HG03064 (cell line): ENCODE results near the gene LUC7L.
"Not testable (repeated sequence)": the region's sequence is repeated elsewhere in the genome, so short reads cannot be mapped to it uniquely, and the experiment has no call there.

ENCODE experiments used
- ATAC-seq: cut with Tn5 transposase; IDR thresholded peaks from one replicate; pipeline ENCODE4 v1.9.1; 2021; ENCODE audit warnings: low read depth; ENCODE audit not compliant: unreplicated experiment

Gene LUC7L

DNA sequence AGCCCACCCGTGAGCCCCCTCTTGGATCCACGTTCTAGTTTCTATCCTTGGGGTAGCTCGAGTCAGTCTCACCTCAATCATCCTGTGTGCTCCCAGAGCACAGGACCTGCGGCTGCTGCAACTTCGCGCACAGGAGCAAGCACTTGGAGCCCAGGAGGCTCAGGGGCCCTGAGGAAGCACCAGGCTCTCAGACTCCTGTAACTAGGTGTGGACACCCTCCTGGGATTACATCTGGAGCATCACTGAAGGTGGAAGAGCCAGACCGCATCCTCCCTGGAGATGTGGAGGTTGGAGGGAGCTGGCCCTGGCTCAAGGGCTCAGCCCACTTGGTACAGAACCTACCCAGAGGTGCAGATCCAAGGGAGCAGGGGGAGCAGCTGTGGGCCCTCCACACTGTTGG, 46.2 kb downstream of the LUC7L start:
- ATAC-seq, result no peak

GRCh38 chr16:181565-182021, 47.7 kb downstream of the LUC7L start:
- no peak for ATAC-seq

DNA sequence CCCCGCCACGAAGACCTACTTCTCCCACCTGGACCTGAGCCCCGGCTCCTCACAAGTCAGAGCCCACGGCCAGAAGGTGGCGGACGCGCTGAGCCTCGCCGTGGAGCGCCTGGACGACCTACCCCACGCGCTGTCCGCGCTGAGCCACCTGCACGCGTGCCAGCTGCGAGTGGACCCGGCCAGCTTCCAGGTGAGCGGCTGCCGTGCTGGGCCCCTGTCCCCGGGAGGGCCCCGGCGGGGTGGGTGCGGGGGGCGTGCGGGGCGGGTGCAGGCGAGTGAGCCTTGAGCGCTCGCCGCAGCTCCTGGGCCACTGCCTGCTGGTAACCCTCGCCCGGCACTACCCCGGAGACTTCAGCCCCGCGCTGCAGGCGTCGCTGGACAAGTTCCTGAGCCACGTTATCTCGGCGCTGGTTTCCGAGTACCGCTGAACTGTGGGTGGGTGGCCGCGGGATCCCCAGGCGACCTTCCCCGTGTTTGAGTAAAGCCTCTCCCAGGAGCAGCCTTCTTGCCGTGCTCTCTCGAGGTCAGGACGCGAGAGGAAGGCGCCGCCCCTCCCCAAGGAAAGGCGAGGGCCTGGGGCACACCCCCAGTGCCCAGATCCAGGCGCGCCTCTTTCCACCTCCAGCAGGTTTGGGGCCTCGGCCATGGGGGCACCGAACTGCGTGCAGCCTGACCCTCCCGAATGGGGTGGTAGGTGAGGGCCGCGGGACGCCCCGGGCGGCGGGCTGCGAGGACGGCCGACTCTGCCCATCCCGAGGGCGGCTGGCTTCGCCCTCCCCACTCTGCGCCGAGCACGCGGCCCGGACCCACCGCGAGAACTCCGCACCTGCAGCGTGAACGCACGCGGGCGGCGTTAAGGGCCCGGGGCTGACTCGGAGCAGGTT, 48.3 kb downstream of the LUC7L start:
- ATAC-seq, result no peak

DNA sequence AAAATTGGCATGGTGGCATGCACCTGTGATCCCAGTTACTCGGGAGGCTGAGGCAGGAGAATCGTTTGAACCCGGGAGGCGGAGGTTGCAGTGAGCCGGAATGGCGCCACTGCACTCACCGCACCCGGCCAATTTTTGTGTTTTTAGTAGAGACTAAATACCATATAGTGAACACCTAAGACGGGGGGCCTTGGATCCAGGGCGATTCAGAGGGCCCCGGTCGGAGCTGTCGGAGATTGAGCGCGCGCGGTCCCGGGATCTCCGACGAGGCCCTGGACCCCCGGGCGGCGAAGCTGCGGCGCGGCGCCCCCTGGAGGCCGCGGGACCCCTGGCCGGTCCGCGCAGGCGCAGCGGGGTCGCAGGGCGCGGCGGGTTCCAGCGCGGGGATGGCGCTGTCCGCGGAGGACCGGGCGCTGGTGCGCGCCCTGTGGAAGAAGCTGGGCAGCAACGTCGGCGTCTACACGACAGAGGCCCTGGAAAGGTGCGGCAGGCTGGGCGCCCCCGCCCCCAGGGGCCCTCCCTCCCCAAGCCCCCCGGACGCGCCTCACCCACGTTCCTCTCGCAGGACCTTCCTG, 49.1 kb downstream of the LUC7L start, which contains the start of gene HBQ1:
Gene HBQ1 (plus strand): TSS at position 359 of the 575 bp plus-strand sequence. CDS start 28 bp downstream, at position 387.
- ATAC-seq, result no peak

DNA sequence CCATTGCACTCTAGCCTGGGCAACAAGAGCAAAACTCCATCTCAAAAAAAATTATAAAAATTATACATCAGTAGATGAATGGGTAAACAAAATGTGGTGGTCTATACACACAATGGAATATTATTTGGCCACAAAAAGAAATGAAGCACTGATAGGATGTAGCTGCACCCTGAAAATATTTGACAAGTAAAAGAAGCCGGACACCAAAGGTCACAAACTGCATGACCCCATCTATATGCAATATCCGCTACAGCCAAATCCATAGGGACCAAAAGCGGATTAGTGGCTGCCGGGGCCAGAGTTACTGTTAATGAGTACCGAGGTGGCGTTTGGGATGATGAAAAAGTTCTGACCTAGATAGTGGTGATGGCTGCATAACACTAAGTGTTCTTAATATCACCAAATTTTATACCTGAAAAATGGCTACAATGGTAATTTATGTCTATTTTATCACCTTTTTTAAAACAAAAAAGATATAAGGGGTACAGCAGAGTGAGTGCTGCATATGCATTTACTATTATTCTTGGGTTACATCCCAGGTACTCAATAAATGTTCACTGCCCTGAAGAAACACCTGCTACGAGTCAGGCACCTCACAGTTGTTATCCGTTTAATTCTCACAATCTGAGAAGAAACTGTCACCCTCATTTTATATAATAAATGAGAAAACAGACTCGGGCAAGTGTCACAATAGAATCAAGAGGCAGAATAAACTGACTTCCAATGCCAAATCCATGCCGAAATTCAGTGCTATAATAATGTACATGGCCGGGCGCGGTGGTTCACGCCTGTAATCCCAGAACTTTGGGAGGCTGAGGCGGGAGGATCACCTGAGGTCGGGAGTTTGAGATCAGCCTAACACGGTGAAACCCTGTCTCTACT, 49.8 kb downstream of the LUC7L start:
- ATAC-seq, result no peak

GRCh38 chr16:178668-179015, 50.6 kb downstream of the LUC7L start:
- ATAC-seq, result no peak

DNA sequence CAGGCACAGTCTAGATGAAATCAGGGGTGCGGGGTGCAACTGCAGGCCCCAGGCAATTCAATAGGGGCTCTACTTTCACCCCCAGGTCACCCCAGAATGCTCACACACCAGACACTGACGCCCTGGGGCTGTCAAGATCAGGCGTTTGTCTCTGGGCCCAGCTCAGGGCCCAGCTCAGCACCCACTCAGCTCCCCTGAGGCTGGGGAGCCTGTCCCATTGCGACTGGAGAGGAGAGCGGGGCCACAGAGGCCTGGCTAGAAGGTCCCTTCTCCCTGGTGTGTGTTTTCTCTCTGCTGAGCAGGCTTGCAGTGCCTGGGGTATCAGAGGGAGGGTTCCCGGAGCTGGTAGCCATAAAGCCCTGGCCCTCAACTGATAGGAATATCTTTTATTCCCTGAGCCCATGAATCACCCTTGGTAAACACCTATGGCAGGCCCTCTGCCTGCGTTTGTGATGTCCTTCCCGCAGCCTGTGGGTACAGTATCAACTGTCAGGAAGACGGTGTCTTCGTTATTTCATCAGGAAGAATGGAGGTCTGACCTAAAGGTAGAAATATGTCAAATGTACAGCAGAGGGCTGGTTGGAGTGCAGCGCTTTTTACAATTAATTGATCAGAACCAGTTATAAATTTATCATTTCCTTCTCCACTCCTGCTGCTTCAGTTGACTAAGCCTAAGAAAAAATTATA, 51.1 kb downstream of the LUC7L start:
- no peak for ATAC-seq

DNA sequence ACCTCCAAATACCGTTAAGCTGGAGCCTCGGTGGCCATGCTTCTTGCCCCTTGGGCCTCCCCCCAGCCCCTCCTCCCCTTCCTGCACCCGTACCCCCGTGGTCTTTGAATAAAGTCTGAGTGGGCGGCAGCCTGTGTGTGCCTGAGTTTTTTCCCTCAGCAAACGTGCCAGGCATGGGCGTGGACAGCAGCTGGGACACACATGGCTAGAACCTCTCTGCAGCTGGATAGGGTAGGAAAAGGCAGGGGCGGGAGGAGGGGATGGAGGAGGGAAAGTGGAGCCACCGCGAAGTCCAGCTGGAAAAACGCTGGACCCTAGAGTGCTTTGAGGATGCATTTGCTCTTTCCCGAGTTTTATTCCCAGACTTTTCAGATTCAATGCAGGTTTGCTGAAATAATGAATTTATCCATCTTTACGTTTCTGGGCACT, 51.8 kb downstream of the LUC7L start:
- ATAC-seq, result no peak

GRCh38 chr16:176477-177382, 52.5 kb downstream of the LUC7L start, which contains the start of gene HBA1:
TSS of gene HBA1 (plus strand) at chr16:176680. CDS start at chr16:176717, 37 bp downstream.
- ATAC-seq, result not testable (repeated sequence)

DNA sequence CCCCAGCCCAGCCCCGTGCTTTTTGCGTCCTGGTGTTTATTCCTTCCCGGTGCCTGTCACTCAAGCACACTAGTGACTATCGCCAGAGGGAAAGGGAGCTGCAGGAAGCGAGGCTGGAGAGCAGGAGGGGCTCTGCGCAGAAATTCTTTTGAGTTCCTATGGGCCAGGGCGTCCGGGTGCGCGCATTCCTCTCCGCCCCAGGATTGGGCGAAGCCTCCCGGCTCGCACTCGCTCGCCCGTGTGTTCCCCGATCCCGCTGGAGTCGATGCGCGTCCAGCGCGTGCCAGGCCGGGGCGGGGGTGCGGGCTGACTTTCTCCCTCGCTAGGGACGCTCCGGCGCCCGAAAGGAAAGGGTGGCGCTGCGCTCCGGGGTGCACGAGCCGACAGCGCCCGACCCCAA, 53.2 kb downstream of the LUC7L start:
- not testable (repeated sequence) for ATAC-seq

DNA sequence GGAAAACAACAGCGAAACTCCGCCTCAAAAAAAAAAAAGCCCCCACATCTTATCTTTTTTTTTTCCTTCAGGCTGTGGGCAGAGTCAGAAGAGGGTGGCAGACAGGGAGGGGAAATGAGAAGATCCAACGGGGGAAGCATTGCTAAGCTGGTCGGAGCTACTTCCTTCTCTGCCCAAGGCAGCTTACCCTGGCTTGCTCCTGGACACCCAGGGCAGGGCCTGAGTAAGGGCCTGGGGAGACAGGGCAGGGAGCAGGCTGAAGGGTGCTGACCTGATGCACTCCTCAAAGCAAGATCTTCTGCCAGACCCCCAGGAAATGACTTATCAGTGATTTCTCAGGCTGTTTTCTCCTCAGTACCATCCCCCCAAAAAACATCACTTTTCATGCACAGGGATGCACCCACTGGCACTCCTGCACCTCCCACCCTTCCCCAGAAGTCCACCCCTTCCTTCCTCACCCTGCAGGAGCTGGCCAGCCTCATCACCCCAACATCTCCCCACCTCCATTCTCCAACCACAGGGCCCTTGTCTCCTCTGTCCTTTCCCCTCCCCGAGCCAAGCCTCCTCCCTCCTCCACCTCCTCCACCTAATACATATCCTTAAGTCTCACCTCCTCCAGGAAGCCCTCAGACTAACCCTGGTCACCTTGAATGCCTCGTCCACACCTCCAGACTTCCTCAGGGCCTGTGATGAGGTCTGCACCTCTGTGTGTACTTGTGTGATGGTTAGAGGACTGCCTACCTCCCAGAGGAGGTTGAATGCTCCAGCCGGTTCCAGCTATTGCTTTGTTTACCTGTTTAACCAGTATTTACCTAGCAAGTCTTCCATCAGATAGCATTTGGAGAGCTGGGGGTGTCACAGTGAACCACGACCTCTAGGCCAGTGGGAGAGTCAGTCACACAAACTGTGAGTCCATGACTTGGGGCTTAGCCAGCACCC, 54.0 kb downstream of the LUC7L start:
- no peak for ATAC-seq

DNA sequence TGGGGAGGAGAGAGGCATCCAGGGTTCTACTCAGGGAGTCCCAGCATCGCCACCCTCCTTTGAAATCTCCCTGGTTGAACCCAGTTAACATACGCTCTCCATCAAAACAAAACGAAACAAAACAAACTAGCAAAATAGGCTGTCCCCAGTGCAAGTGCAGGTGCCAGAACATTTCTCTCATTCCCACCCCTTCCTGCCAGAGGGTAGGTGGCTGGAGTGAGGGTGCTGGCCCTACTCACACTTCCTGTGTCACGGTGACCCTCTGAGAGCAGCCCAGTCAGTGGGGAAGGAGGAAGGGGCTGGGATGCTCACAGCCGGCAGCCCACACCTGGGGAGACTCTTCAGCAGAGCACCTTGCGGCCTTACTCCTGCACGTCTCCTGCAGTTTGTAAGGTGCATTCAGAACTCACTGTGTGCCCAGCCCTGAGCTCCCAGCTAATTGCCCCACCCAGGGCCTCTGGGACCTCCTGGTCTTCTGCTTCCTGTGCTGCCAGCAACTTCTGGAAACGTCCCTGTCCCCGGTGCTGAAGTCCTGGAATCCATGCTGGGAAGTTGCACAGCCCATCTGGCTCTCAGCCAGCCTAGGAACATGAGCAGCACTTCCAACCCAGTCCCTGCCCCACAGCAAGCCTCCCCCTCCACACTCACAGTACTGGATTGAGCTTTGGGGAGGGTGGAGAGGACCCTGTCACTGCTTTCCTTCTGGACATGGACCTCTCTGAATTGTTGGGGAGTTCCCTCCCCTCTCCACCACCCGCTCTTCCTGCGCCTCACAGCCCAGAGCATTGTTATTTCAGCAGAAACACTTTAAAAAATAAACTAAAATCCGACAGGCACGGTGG, 55.1 kb downstream of the LUC7L start:
- not testable (repeated sequence) for ATAC-seq

GRCh38 chr16:173211-173854, 55.9 kb downstream of the LUC7L start:
- not testable (repeated sequence) for ATAC-seq

DNA sequence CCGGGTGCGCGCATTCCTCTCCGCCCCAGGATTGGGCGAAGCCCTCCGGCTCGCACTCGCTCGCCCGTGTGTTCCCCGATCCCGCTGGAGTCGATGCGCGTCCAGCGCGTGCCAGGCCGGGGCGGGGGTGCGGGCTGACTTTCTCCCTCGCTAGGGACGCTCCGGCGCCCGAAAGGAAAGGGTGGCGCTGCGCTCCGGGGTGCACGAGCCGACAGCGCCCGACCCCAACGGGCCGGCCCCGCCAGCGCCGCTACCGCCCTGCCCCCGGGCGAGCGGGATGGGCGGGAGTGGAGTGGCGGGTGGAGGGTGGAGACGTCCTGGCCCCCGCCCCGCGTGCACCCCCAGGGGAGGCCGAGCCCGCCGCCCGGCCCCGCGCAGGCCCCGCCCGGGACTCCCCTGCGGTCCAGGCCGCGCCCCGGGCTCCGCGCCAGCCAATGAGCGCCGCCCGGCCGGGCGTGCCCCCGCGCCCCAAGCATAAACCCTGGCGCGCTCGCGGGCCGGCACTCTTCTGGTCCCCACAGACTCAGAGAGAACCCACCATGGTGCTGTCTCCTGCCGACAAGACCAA, 56.8 kb downstream of the LUC7L start, which contains the start of gene HBA2:
Gene HBA2 (plus strand): TSS at position 503 of the 568 bp plus-strand sequence. CDS start 37 bp downstream, at position 540.
- not testable (repeated sequence) for ATAC-seq

- ATAC-seq, result no peak
Measured at GRCh38 chr16:170788-171187, 58.5 kb downstream of the LUC7L start.

GRCh38 chr16:170088-170507, 59.2 kb downstream of the LUC7L start:
- ATAC-seq, result not testable (repeated sequence)
